Measurements from ENCODE around the gene DENR. TPM values are rescaled to one million over a fixed set of nuclear protein-coding genes. Genes with fewer than 3 reads are reported as not detected.

DENR gene
- total and polyA plus RNA-seq, 3 donors from 2014 or later: 24.9 to 35.6 (median 33.3) TPM

Small RNA genes lying within 50 kb of the gene (small RNA-seq; reads per million reads assigned to genes)
- 0 reads per million in 2 donors for gene AC026333.2
- 0 reads per million in 2 donors for gene RF00019

Other genes with a start within 250 kb of the DENR start
- gene RSRC2, start 225.9 kb upstream of the DENR start, total RNA-seq: 100 to 1,000 TPM in 1 of 2 donors, 10 to 100 TPM in 1; 93.1 to 133 TPM
- gene RSRC2, start 225.9 kb upstream of the DENR start, polyA plus RNA-seq (ENCODE audit: insufficient read depth, low read depth, low replicate concordance): 50.7 TPM
- gene KNTC1, start 225.6 kb upstream of the DENR start, total RNA-seq: 100 to 1,000 TPM in 1 of 2 donors, 10 to 100 TPM in 1; 79.8 to 118 TPM
- gene KNTC1, start 225.6 kb upstream of the DENR start, polyA plus RNA-seq (ENCODE audit: insufficient read depth, low read depth, low replicate concordance): 46.1 TPM
- 1 to 10 TPM in 1 of 2 donors, under 1 TPM in 1; 0.74 to 1.3 TPM for gene HCAR2, start 49.5 kb upstream of the DENR start, total RNA-seq
- 2.7 TPM for gene HCAR2, start 49.5 kb upstream of the DENR start, polyA plus RNA-seq (ENCODE audit: insufficient read depth, low read depth, low replicate concordance)
- under 1 TPM in 1 of 2 donors, not detected in 1; 0.24 TPM for gene HCAR3, start 36.0 kb upstream of the DENR start, total RNA-seq
- 0.36 TPM for gene HCAR3, start 36.0 kb upstream of the DENR start, polyA plus RNA-seq (ENCODE audit: insufficient read depth, low read depth, low replicate concordance)
- under 1 TPM; 0.79 to 0.87 TPM for gene HCAR1, start 22.0 kb upstream of the DENR start, total RNA-seq
- gene HCAR1, start 22.0 kb upstream of the DENR start, polyA plus RNA-seq (ENCODE audit: insufficient read depth, low read depth, low replicate concordance): 1.0 TPM
- 10 to 100 TPM; 49.4 to 83.3 TPM for gene CCDC62, start 21.7 kb downstream of the DENR start, total RNA-seq
- 122 TPM for gene CCDC62, start 21.7 kb downstream of the DENR start, polyA plus RNA-seq (ENCODE audit: insufficient read depth, low read depth, low replicate concordance)
- gene HIP1R, start 82.6 kb downstream of the DENR start, total RNA-seq: 10 to 100 TPM; 34.3 to 41.7 TPM
- 20.1 TPM for gene HIP1R, start 82.6 kb downstream of the DENR start, polyA plus RNA-seq (ENCODE audit: insufficient read depth, low read depth, low replicate concordance)
- gene VPS37B, start 143.3 kb downstream of the DENR start, total RNA-seq: 10 to 100 TPM; 75.8 to 90.1 TPM
- 38.0 TPM for gene VPS37B, start 143.3 kb downstream of the DENR start, polyA plus RNA-seq (ENCODE audit: insufficient read depth, low read depth, low replicate concordance)
- 10 to 100 TPM; 75.3 to 82.8 TPM for gene ABCB9, start 213.6 kb downstream of the DENR start, total RNA-seq
- gene ABCB9, start 213.6 kb downstream of the DENR start, polyA plus RNA-seq (ENCODE audit: insufficient read depth, low read depth, low replicate concordance): 41.6 TPM
- 10 to 100 TPM; 35.0 to 56.5 TPM for gene OGFOD2, start 222.4 kb downstream of the DENR start, total RNA-seq
- 47.2 TPM for gene OGFOD2, start 222.4 kb downstream of the DENR start, polyA plus RNA-seq (ENCODE audit: insufficient read depth, low read depth, low replicate concordance)
- 100 to 1,000 TPM; 169 to 190 TPM for gene ARL6IP4, start 227.9 kb downstream of the DENR start, total RNA-seq
- 210 TPM for gene ARL6IP4, start 227.9 kb downstream of the DENR start, polyA plus RNA-seq (ENCODE audit: insufficient read depth, low read depth, low replicate concordance)